Smooth muscle cell (in vitro differentiated cells): ENCODE measurements around the gene BAZ1A. TPM values are rescaled to one million over a fixed set of nuclear protein-coding genes. Genes with fewer than 3 reads are reported as not detected.
"Not testable (repeated sequence)": the region's sequence is repeated elsewhere in the genome, so short reads cannot be mapped to it uniquely, and the experiment has no call there.

Experiments used
- DNase-seq: peaks from one replicate; lab custom pipeline; 2025; ENCODE audit not compliant: unreplicated experiment; lab: John Stamatoyannopoulos, UW
- H2AFZ ChIP-seq: fragments of 200-600 bp; sonication (generic); 2 replicates; pipeline ENCODE4 v1.6.0; 2016; ENCODE audit warnings: antibody characterized with exemption, low read depth, mild to moderate bottlenecking
- H3F3A ChIP-seq: fragments of 200-600 bp; sonication (generic); 2 replicates; pipeline ENCODE4 v1.6.0; 2017; ENCODE audit warnings: antibody characterized with exemption, low read depth
- H3K27ac ChIP-seq: fragments of 200-600 bp; sonication (generic); 2 replicates; pipeline ENCODE4 v1.5.1; 2016; ENCODE audit warnings: low read depth, mild to moderate bottlenecking
- H3K27me3 ChIP-seq: fragments of 200-600 bp; sonication (generic); 2 replicates; pipeline ENCODE4 v1.6.1; 2016; ENCODE audit warnings: low read depth, mild to moderate bottlenecking
- H3K36me3 ChIP-seq: fragments of 200-600 bp; sonication (generic); 2 replicates; pipeline ENCODE4 v1.5.1; 2016; ENCODE audit warnings: low read depth
- H3K4me1 ChIP-seq: fragments of 200-600 bp; sonication (generic); 2 replicates; pipeline ENCODE4 v1.5.1; 2016; ENCODE audit warnings: low read depth
- H3K4me2 ChIP-seq: fragments of 200-600 bp; sonication (generic); 2 replicates; pipeline ENCODE4 v1.6.0; 2016; ENCODE audit warnings: mild to moderate bottlenecking
- H3K4me3 ChIP-seq: fragments of 200-600 bp; sonication (generic); 2 replicates; pipeline ENCODE4 v1.5.1; 2016; ENCODE audit warnings: mild to moderate bottlenecking
- H3K79me2 ChIP-seq: fragments of 200-600 bp; sonication (generic); 2 replicates; pipeline ENCODE4 v1.6.0; 2016; ENCODE audit warnings: low read depth, mild to moderate bottlenecking
- H3K9ac ChIP-seq: fragments of 200-600 bp; sonication (generic); 2 replicates; pipeline ENCODE4 v1.6.0; 2016; ENCODE audit warnings: low read depth
- H3K9me3 ChIP-seq: fragments of 200-600 bp; sonication (generic); replicated peaks from 2 replicates; pipeline ENCODE4 v1.5.1; 2016; ENCODE audit warnings: low read depth
- H4K20me1 ChIP-seq: fragments of 200-600 bp; sonication (generic); 2 replicates; pipeline ENCODE4 v1.6.0; 2016; ENCODE audit warnings: low read depth
- CTCF ChIP-seq: fragments of 200-600 bp; sonication (generic); IDR thresholded peaks from 2 replicates; pipeline ENCODE4 v1.5.1; 2017; ENCODE audit warnings: borderline replicate concordance, mild to moderate bottlenecking, antibody characterized with exemption; ENCODE audit not compliant: insufficient read depth, poor library complexity, severe bottlenecking
- WGBS: methylation state at CpG from one replicate; pipeline ENCODE4 v1.1.7; 2016; ENCODE audit warnings: low lambda C conversion rate; 5-methylcytosine and 5-hydroxymethylcytosine counted together
- polyA plus RNA-seq: library from polyadenylated mRNA; unstranded; fragments of >200 nt; fragmentation: Nextera tagmentation; extraction: Ambion mirVana; gene quantifications from 2 replicates; pipeline ENCODE4 v1.2.1, GENCODE V29; 2016
- total RNA-seq: library from RNA; depleted of rRNA; stranded (reverse); fragments of >200 nt; gene quantifications from 2 replicates; pipeline ENCODE4 v1.2.3, GENCODE V29; 2014

The BAZ1A gene
- total and polyA plus RNA-seq, 2 experiments from 2014 or later: 12.4 to 21.7 TPM

- no peak overlapping the region for H3K27ac ChIP-seq
- no peaks in the 10 kb centered on the region for H3K4me1 ChIP-seq
- no peak overlapping the region for H3K4me2 ChIP-seq
- H3K9me3 ChIP-seq: no peaks in the 10 kb centered on the region
- H3K27me3 ChIP-seq: no peaks in the 10 kb centered on the region
- no peak overlapping the region for H2AFZ ChIP-seq
- H4K20me1 ChIP-seq: no peaks in the 10 kb centered on the region
- DNase-seq: no peak
- H3K9ac ChIP-seq: no peak overlapping the region
- H3K36me3 ChIP-seq: no peaks in the 10 kb centered on the region
- WGBS: 90% methylated on average over 8 of the region's 8 CpGs
- H3K79me2 ChIP-seq: no peaks in the 10 kb centered on the region
- no peak overlapping the region for H3K4me3 ChIP-seq
- no peaks in the 10 kb centered on the region for H3F3A ChIP-seq
- TF ChIP-seq CTCF: no peak
These were observed 132.7 kb downstream of the BAZ1A start for GRCh38 chr14:34742270-34743115.

DNA sequence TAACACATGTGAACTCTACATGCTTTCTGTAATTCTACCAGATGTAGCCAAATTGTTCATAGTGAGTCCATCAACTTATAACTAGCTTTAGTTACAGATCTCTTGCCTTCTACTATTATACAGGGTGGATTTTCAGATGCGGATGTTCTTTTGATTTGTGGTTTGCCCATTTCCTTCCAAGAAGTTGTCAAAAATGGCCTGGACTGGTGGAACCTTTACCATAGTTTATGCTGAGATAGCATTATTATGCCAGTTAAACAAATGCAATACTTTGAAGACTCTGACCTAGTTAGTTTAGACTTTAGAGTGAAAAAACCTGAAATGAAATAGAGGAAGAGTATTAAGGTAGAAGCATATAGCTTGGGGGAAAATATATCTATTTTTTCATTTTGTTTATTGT is 133.3 kb downstream of the BAZ1A start:
- no peaks in the 10 kb centered on the region for H3K9me3 ChIP-seq
- 97% methylated on average over 1 of the region's 1 CpG for WGBS
- no peak overlapping the region for H3K4me2 ChIP-seq
- DNase-seq: no peak
- no peaks in the 10 kb centered on the region for H3K27me3 ChIP-seq
- no peaks in the 10 kb centered on the region for H3K36me3 ChIP-seq
- H3K4me1 ChIP-seq: no peaks in the 10 kb centered on the region
- H3K27ac ChIP-seq: no peak overlapping the region
- no peaks in the 10 kb centered on the region for H3F3A ChIP-seq
- TF ChIP-seq CTCF: no peak
- H3K9ac ChIP-seq: no peak overlapping the region
- no peak overlapping the region for H3K4me3 ChIP-seq
- H4K20me1 ChIP-seq: no peaks in the 10 kb centered on the region
- H2AFZ ChIP-seq: no peak overlapping the region
- H3K79me2 ChIP-seq: no peaks in the 10 kb centered on the region

- WGBS: 87% methylated on average over 6 of the region's 6 CpGs
- not testable (repeated sequence) for H2AFZ ChIP-seq
These were observed 135.0 kb downstream of the BAZ1A start for GRCh38 chr14:34740139-34740538.

DNA sequence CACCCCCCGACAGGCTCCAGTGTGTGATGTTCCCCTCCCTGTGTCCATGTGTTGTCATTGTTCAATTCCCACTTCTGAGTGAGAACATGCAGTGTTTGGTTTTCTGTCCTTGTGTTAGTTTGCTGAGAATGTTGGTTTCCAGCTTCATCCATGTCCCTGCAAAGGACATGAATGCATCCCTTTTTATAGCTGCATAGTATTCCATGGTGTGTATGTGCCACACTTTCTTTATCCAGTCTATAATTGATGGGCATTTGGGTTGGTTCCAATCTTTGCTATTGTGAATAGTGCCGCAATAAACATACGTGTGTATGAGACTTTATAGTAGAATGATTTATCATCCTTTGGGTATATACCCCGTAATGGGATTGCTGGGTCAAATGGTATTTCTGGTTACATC is 138.1 kb downstream of the BAZ1A start:
- H3F3A ChIP-seq, H3K4me1 ChIP-seq, H3K36me3 ChIP-seq, H3K4me2 ChIP-seq, H2AFZ ChIP-seq, H3K9ac ChIP-seq, H3K27me3 ChIP-seq, H3K27ac ChIP-seq, H3K79me2 ChIP-seq, H4K20me1 ChIP-seq, DNase-seq, H3K9me3 ChIP-seq, H3K4me3 ChIP-seq: not testable (repeated sequence)
- 97% methylated on average over 4 of the region's 4 CpGs for WGBS

More at GRCh38 chr14:34740139-34740538, 135.0 kb downstream of the BAZ1A start:
- H3K4me3 ChIP-seq, H4K20me1 ChIP-seq, H3K9me3 ChIP-seq, H3K27ac ChIP-seq, H3K4me2 ChIP-seq, H3K4me1 ChIP-seq, H3K79me2 ChIP-seq, H3K36me3 ChIP-seq, H3F3A ChIP-seq, H3K27me3 ChIP-seq, H3K9ac ChIP-seq, DNase-seq: not testable (repeated sequence)
